Measurements from ENCODE around the gene PDS5B.
"Not testable (repeated sequence)": the region's sequence is repeated elsewhere in the genome, so short reads cannot be mapped to it uniquely, and the experiment has no call there.

The PDS5B gene

DNA sequence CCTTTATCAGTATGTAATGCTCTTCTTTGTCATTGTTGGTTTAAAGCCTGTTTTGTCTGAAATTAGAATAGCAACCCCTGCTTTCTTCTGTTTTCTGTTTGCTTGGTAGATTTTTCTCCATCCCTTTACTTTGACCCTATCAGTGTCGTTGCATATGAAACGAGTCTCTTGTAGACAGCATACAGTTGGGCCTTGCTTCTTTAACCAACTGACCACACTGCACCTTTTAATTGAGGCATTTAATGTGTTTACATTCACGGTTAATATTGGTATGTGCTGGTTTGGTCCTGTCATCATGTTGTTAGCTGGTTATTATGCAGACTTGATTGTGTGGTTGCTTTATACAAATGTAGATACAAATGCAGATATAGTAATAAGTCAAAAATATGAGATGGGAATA is 71.1 kb downstream of the PDS5B start:
- DNase-seq, result no peak

- no peak for DNase-seq
Measured at GRCh38 chr13:32659736-32660135, 73.5 kb downstream of the PDS5B start.

- DNase-seq, result no peak
Measured at GRCh38 chr13:32660227-32660626, 74.0 kb downstream of the PDS5B start.

DNA sequence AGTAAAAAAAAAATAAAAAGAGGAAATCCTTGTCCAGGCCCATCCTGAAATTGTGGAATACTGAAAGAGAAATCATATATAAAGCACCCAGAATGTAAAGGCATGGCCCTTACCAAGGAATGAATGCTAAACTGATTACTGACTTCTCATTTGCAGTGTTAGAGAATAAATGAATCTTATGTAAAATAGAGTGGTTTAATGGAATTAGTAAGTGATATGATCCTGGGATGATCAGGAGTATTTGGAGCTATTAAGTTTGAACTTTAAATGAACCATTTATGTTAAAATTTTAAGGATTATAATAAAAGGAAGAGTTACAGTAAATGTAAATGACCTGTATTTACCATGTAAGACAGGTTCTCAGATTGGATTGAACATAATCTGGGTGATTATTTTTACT is 75.4 kb downstream of the PDS5B start:
- no peak for DNase-seq

GRCh38 chr13:32663660-32664059 is 77.4 kb downstream of the PDS5B start:
- no peak for DNase-seq

GRCh38 chr13:32666990-32667571 is 80.8 kb downstream of the PDS5B start:
- DNase-seq, result no peak

DNA sequence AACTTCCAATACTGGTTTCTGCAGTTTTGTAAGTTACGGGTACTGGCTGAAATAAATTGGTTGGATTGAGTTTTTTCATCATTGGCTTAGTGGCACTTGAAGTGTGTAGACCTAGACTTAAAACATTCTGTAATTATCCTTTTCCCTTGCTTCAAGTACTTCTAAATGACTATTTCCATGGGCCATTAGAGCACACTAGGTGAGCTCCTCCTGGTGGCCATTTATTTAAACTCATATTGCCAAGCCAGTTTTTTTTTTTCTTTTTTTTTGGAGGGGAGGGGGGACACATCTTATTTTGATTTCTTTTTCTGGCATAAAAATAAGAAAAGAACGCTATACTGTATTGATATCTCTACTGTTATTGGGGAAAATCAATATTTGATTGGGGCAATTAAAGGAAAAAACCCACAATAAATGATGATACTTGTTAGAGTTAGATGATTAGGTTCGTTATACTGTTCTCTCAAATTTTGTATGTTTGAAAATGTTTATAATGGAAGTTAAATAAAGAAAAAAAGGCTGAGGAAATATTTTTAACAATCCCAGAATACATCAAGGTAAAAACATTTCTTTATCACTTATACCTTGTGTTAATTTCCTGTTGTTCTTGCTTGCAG is 82.9 kb downstream of the PDS5B start:
- peak; percentile 55 for DNase-seq

DNA sequence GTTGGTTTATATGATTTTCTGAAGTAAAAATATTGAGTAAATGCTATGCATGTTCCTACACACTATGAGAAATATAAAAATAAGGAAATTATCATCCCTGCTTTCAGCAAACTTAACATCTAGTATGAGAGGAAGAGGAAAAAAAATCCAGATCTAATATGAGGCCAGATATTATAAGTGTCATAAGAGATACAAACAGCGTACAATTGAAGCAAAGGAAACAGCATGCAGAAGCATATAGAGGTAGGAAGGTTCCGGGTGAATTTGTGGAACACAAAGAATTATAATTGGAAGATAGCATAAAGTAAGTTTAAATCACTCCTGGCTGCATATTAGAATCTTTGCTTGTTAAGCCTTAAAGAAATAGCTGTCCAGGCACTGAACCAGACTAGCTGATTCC is 88.3 kb downstream of the PDS5B start:
- no peak for DNase-seq

GRCh38 chr13:32676242-32676641 is 90.0 kb downstream of the PDS5B start:
- DNase-seq, result no peak

- no peak for DNase-seq
Measured at GRCh38 chr13:32682130-32682529, 95.9 kb downstream of the PDS5B start.

GRCh38 chr13:32682740-32683139 is 96.5 kb downstream of the PDS5B start:
- DNase-seq, result no peak

GRCh38 chr13:32687275-32687674 is 101.0 kb downstream of the PDS5B start:
- DNase-seq, result no peak

- no peak for DNase-seq
Measured at GRCh38 chr13:32695602-32696250, 109.5 kb downstream of the PDS5B start.

DNA sequence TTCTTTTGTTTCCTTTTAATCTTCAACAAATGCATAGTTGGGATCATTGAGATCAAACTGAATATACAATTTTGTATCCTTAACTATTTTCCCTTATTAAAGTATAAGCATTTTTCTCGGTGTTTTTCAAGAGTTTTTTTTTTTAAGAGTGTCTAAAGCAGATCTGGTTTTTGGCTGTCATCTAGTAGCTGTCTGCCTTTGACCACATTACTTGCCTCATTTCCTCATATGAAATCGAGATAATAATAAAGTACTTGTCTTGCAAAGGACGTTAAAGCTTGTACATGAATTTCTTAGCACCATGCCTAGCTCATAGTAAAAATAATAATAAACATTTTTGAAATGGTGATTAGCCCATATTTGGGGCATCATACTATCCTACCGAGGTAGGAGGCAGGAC is 121.2 kb downstream of the PDS5B start:
- DNase-seq, result no peak

GRCh38 chr13:32713397-32713796 is 127.1 kb downstream of the PDS5B start:
- DNase-seq, result no peak

- not testable (repeated sequence) for DNase-seq
Measured at GRCh38 chr13:32716201-32716600, 129.9 kb downstream of the PDS5B start.

DNA sequence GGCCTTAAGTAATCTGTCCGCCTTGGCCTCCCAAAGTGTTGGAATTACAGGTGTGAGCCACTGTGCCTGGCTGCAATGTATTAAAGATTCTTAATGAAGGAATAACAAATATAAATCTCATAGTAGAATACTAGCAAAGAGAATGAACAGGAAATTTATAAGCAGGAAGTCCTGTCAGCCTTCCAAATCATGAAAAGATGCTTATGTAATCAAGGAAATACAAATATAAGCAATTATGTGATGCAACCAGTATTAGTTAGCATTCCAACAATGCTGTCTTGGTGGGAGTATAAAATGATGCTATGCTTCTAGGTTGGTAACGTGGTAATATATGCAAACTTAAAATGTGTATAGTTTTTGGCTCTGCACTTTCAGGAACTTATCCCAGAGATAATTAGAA is 133.8 kb downstream of the PDS5B start:
- DNase-seq, result no peak

DNA sequence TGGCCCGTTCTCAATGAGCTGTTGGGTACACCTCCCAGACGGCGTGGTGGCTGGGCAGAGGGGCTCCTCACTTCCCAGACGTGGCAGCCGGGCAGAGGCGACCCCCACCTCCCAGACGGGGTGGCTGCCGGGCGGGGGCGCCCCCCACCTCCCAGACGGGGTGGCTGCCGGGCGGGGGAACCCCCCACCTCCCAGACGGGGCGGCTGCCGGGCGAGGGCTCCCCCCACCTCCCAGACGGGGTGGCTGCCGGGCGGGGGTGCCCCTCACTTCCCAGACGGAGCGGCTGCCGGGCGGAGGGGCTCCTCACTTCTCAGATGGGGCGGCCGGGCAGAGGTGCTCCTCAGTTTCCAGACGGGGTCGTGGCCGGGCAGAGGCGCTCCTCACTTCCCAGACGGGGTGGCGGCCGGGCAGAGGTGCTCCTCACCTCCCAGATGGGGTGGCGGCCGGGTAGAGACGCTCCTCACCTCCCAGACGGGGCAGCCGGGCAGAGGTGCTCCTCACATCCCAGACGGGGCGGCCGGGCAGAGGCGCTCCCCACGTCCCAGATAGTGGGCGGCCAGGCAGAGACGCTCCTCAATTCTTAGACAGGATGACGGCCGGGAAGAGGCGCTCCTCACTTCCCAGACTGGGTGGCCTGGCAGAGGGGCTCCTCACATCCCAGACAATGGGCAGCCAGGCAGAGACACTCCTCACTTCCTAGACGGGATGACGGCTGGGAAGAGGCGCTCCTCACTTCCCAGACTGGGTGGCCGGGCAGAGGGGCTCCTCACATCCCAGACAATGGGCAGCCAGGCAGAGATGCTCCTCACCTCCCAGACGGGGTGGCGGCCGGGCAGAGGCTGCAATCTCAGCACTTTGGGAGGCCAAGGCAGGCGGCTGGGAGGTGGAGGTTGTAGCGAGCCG is 135.1 kb downstream of the PDS5B start:
- not testable (repeated sequence) for DNase-seq

- DNase-seq, result no peak
Measured at GRCh38 chr13:32722340-32722739, 136.1 kb downstream of the PDS5B start.

GRCh38 chr13:32723987-32724386 is 137.7 kb downstream of the PDS5B start:
- no peak for DNase-seq

- DNase-seq, result no peak
Measured at GRCh38 chr13:32726374-32727037, 140.3 kb downstream of the PDS5B start.

- DNase-seq, result no peak
Measured at GRCh38 chr13:32728327-32728726, 142.1 kb downstream of the PDS5B start.

- not testable (repeated sequence) for DNase-seq
Measured at GRCh38 chr13:32729097-32729496, 142.8 kb downstream of the PDS5B start.

Measured in RPMI8226 (cell line).